ENCODE measurements around the gene HTR3A.
"Not testable (repeated sequence)": the region's sequence is repeated elsewhere in the genome, so short reads cannot be mapped to it uniquely, and the experiment has no call there.

GRCh38 chr11:113946162-113946561 lies 28.7 kb upstream of the HTR3A start:
- TF ChIP-seq CTCF, POLR2A (IDR thresholded peaks at IDR 0.05): not testable (repeated sequence)
